SK-N-SH (cell line): ENCODE measurements around the gene BABAM2. TPM values are rescaled to one million over a fixed set of nuclear protein-coding genes. Genes with fewer than 3 reads are reported as not detected.

Experiments used
- CTCF ChIA-PET: fragments of 300-600, 350-600 bp; formaldehyde crosslinking; extraction: SDS; loops from one replicate; lab custom pipeline; 2021; lab: Yijun Ruan, JAX
- POLR2A ChIA-PET: fragments of 350-600 bp; sonication (Branson Sonifier 250); formaldehyde crosslinking; extraction: SDS; loops from one replicate; lab custom pipeline; 2020; ENCODE audit warnings: antibody characterized with exemption, inconsistent platforms; lab: Yijun Ruan, JAX
- DNase-seq: peaks from one replicate; pipeline ENCODE4 v3.0.0; 2012
- H2AFZ ChIP-seq: fragments of 200-600 bp; sonication (generic); 2 replicates; pipeline ENCODE4 v1.8.1; 2016; ENCODE audit warnings: antibody characterized with exemption, mild to moderate bottlenecking, low read depth
- H3F3A ChIP-seq: fragments of 200-600 bp; sonication (generic); replicated peaks from 2 replicates; pipeline ENCODE3; 2016; ENCODE audit warnings: antibody characterized with exemption, mild to moderate bottlenecking; ENCODE audit not compliant: insufficient read depth
- H3K27ac ChIP-seq, 2 experiments: fragments of 200-500 bp in 1 of 2; fragments of 200-600 bp in 1 of 2; sonication (Bioruptor generic) in 1 of 2; sonication (generic), shearing (Covaris generic) in 1 of 2; 2 replicates each; pipeline versions ENCODE4 v1.5.1 to v1.6.1; 2014 to 2016; ENCODE audit warnings: low read depth in 2 of 2, inconsistent platforms in 1 of 2, low read length in 1 of 2, mild to moderate bottlenecking in 1 of 2, mixed read lengths in 1 of 2
- H3K27me3 ChIP-seq: fragments of 200-600 bp; sonication (generic), shearing (Covaris generic); 2 replicates; pipeline ENCODE4 v1.6.1; 2016; ENCODE audit warnings: mixed run types; ENCODE audit not compliant: insufficient read depth
- H3K36me3 ChIP-seq, 2 experiments: fragments of 200-500 bp in 1 of 2; fragments of 200-600 bp in 1 of 2; sonication (Bioruptor generic) in 1 of 2; sonication (generic) in 1 of 2; replicated peaks in 1 of 2; 2 replicates each; pipeline versions ENCODE3 to v1.5.1; 2014 to 2016; ENCODE audit warnings: low read length in 1 of 2, mild to moderate bottlenecking in 1 of 2; ENCODE audit not compliant: insufficient read depth in 2 of 2, control insufficient read depth in 1 of 2
- H3K4me1 ChIP-seq, 2 experiments: fragments of 200-500 bp in 1 of 2; fragments of 200-600 bp in 1 of 2; sonication (Bioruptor generic) in 1 of 2; sonication (generic), shearing (Covaris generic) in 1 of 2; 2 replicates each; pipeline versions ENCODE4 v1.5.1 to v1.6.1; 2014 to 2016; ENCODE audit warnings: low read depth in 1 of 2, low read length in 1 of 2, mixed run types in 1 of 2; ENCODE audit not compliant: insufficient read depth in 2 of 2, control insufficient read depth in 1 of 2
- H3K4me2 ChIP-seq: fragments of 200-600 bp; sonication (generic), shearing (Covaris generic); 2 replicates; pipeline ENCODE4 v1.6.1; 2017; ENCODE audit warnings: mixed run types
- H3K4me3 ChIP-seq, 2 experiments: fragments of 200-500 bp in 1 of 2; fragments of 200-600 bp in 1 of 2; sonication (Bioruptor generic) in 1 of 2; sonication (generic), shearing (Covaris generic) in 1 of 2; 2 replicates each; pipeline versions ENCODE4 v1.5.1 to v1.8.1; 2014 to 2016; ENCODE audit warnings: low read depth in 2 of 2, inconsistent platforms in 1 of 2, low read length in 1 of 2, mild to moderate bottlenecking in 1 of 2, mixed read lengths in 1 of 2, moderate library complexity in 1 of 2
- H3K79me2 ChIP-seq: fragments of 200-600 bp; sonication (generic); 2 replicates; pipeline ENCODE4 v1.8.1; 2017; ENCODE audit warnings: mild to moderate bottlenecking; ENCODE audit not compliant: insufficient read depth
- H3K9ac ChIP-seq: fragments of 200-600 bp; sonication (generic); 2 replicates; pipeline ENCODE4 v1.6.1; 2017; ENCODE audit warnings: mixed run types
- H3K9me2 ChIP-seq: fragments of 200-600 bp; sonication (generic); 2 replicates; pipeline ENCODE4 v1.6.1; 2017; ENCODE audit warnings: mixed run types
- H3K9me3 ChIP-seq: fragments of 200-600 bp; sonication (generic); 2 replicates; pipeline ENCODE4 v1.6.1; 2017; ENCODE audit warnings: mixed run types, mild to moderate bottlenecking, moderate library complexity
- H4K20me1 ChIP-seq: fragments of 200-600 bp; sonication (generic); 2 replicates; pipeline ENCODE4 v1.6.1; 2017; ENCODE audit warnings: mild to moderate bottlenecking, mixed run types; ENCODE audit not compliant: insufficient read depth
- CHD2 ChIP-seq: fragments of 150-350 bp; IDR thresholded peaks from 2 replicates; pipeline ENCODE4 v1.6.1; 2018; ENCODE audit warnings: low read length; ENCODE audit not compliant: partially characterized antibody
- EP300 ChIP-seq, 2 experiments: IDR thresholded peaks; 2 replicates each; pipeline versions ENCODE4 v1.4.0 to v1.6.1; 2012; ENCODE audit warnings: borderline replicate concordance in 1 of 2, low read depth in 1 of 2, low read length in 1 of 2
- EZH2phosphoT487 ChIP-seq: fragments of 200-600 bp; sonication (generic); IDR thresholded peaks from 2 replicates; pipeline ENCODE4 v1.6.1; 2017; ENCODE audit warnings: low read depth, mixed run types, mild to moderate bottlenecking, antibody characterized with exemption, moderate library complexity, borderline replicate concordance
- FOXM1 ChIP-seq: IDR thresholded peaks from 2 replicates; pipeline ENCODE4 v1.4.0; 2012; ENCODE audit warnings: low read depth, mild to moderate bottlenecking
- GATA2 ChIP-seq: sonication (generic); formaldehyde crosslinking; IDR thresholded peaks from 2 replicates; pipeline ENCODE4 v1.5.0; 2020; ENCODE audit warnings: mild to moderate bottlenecking, missing genetic modification reagents
- MXI1 ChIP-seq: IDR thresholded peaks from 2 replicates; pipeline ENCODE4 v1.6.1; 2012; ENCODE audit warnings: mild to moderate bottlenecking, low read depth, low read length, improper control_type of control experiment
- NFIC ChIP-seq: IDR thresholded peaks from 2 replicates; pipeline ENCODE4 v1.4.0; 2012; ENCODE audit warnings: borderline replicate concordance
- RAD21 ChIP-seq: IDR thresholded peaks from 2 replicates; pipeline ENCODE4 v1.6.1; 2012; ENCODE audit warnings: mild to moderate bottlenecking, low read length
- RCOR1 ChIP-seq: fragments of 150-350 bp; IDR thresholded peaks from 2 replicates; pipeline ENCODE4 v1.6.1; 2017; ENCODE audit warnings: antibody characterized with exemption, low read length
- REST ChIP-seq: IDR thresholded peaks from 2 replicates; pipeline ENCODE4 v1.6.1; 2012; ENCODE audit warnings: mild to moderate bottlenecking, low read depth, low read length, moderate library complexity
- RFX5 ChIP-seq: IDR thresholded peaks from 2 replicates; pipeline ENCODE4 v1.6.1; 2012; ENCODE audit warnings: mild to moderate bottlenecking, improper control_type of control experiment, low read length
- SMC3 ChIP-seq: IDR thresholded peaks from 2 replicates; pipeline ENCODE4 v1.6.1; 2012; ENCODE audit warnings: low read depth, low read length, improper control_type of control experiment
- TAF1 ChIP-seq: IDR thresholded peaks from 2 replicates; pipeline ENCODE4 v1.6.1; 2012; ENCODE audit warnings: low read depth, mild to moderate bottlenecking, low read length, moderate library complexity, borderline replicate concordance
- TCF12 ChIP-seq: IDR thresholded peaks from 2 replicates; pipeline ENCODE4 v1.4.0; 2012
- USF2 ChIP-seq: fragments of 150-350 bp; IDR thresholded peaks from 2 replicates; pipeline ENCODE4 v1.6.1; 2017; ENCODE audit warnings: antibody characterized with exemption, low read length, low read depth, borderline replicate concordance
- ZBTB33 ChIP-seq: IDR thresholded peaks from 2 replicates; pipeline ENCODE4 v1.4.0; 2012; ENCODE audit warnings: low read depth, borderline replicate concordance
- WGBS: methylation state at CpG from one replicate; pipeline ENCODE4 v1.1.6; 2017; ENCODE audit warnings: low lambda C conversion rate; 5-methylcytosine and 5-hydroxymethylcytosine counted together
- polyA plus RNA-seq, 3 experiments: library from polyadenylated mRNA; depleted of rRNA; stranded (reverse); fragments of >200 nt; gene quantifications; 2 replicates each; pipeline ENCODE4 v1.2.3, GENCODE V29; 2012

The BABAM2 gene
- polyA plus RNA-seq, 1 of the 3 experiments (the other 2 are of a cell fraction) = 34.0 TPM

- Histone ChIP-seq H3K9me3 (no peaks in the 10 kb centered on the region), H3K27ac (no peak overlapping the region), H3K27me3 (no peaks in the 10 kb centered on the region), H3K36me3 (no peaks in the 10 kb centered on the region), H3K9ac (no peak overlapping the region), H4K20me1 (no peaks in the 10 kb centered on the region), H3F3A (no peaks in the 10 kb centered on the region), H3K79me2 (no peaks in the 10 kb centered on the region), H3K4me1 (peaks cover 4 to 29% of the 10 kb centered on the region in 2 experiments; a peak in 2 of 4 replicates), H2AFZ (no peak overlapping the region), H3K9me2 (no peaks in the 10 kb centered on the region), H3K4me2 (no peak overlapping the region), H3K4me3 (no peak overlapping the region)
- TF ChIP-seq EP300 (IDR thresholded peaks at IDR 0.05; ENCODE audit: borderline replicate concordance in 1 of 2, low read depth in 1 of 2, low read length in 1 of 2) = no peak
- TF ChIP-seq TCF12 = no peak
- 91% methylated on average over 9 of the region's 9 CpGs for WGBS
- no peak for DNase-seq
- ChIA-PET POLR2A (interaction anchor here (1.6 kb wide), 1 partner anchor 22 kb away, joined by 5 read pairs; no protein-coding TSS in a partner anchor), CTCF (interaction anchor here (1.5 kb wide), 1 partner anchor 29 kb away, joined by 4 read pairs; no protein-coding TSS in a partner anchor)
Measured at GRCh38 chr2:28368357-28368798, 477.8 kb downstream of the BABAM2 start.

GRCh38 chr2:28369358-28369757, 478.8 kb downstream of the BABAM2 start:
- no peak for DNase-seq
- no peak for TF ChIP-seq CHD2
- TF ChIP-seq REST = no peak
- no peak for TF ChIP-seq MXI1
- TF ChIP-seq TCF12 = no peak
- no peak for TF ChIP-seq RFX5
- TF ChIP-seq NFIC = no peak
- TF ChIP-seq RCOR1 = no peak
- no peak for TF ChIP-seq TAF1
- TF ChIP-seq ZBTB33 = no peak
- TF ChIP-seq SMC3 = no peak
- TF ChIP-seq FOXM1 = no peak
- no peak for TF ChIP-seq EZH2phosphoT487
- no peak for TF ChIP-seq USF2
- no peak for TF ChIP-seq RAD21
- no peak for TF ChIP-seq GATA2
- no peaks in the 10 kb centered on the region for H4K20me1 ChIP-seq
- H3K36me3 ChIP-seq = no peaks in the 10 kb centered on the region
- H3K4me1 ChIP-seq = peaks cover 4 to 27% of the 10 kb centered on the region in 2 experiments; a peak in 2 of 4 replicates
- 72% methylated on average over 5 of the region's 5 CpGs for WGBS
- H3K27ac ChIP-seq = no peak overlapping the region
- ChIA-PET CTCF (interaction anchor here (0.7 to 1.9 kb wide), 5 partner anchors 11 to 559 kb away, joined by 3 to 4 read pairs (median 3); no protein-coding TSS in a partner anchor), POLR2A (no interaction called here)
- H3F3A ChIP-seq = no peaks in the 10 kb centered on the region
- H3K4me3 ChIP-seq = no peak overlapping the region
- no peaks in the 10 kb centered on the region for H3K27me3 ChIP-seq
- no peak overlapping the region for H3K9ac ChIP-seq
- H2AFZ ChIP-seq = no peak overlapping the region
- no peaks in the 10 kb centered on the region for H3K9me3 ChIP-seq
- H3K79me2 ChIP-seq = no peaks in the 10 kb centered on the region
- no peak overlapping the region for H3K4me2 ChIP-seq
- no peaks in the 10 kb centered on the region for H3K9me2 ChIP-seq
